GM18498 (cell line): ENCODE results near the gene UMODL1.

Experiments used
- ATAC-seq: cut with Tn5 transposase; IDR thresholded peaks from one replicate; pipeline ENCODE4 v1.9.1; 2021; ENCODE audit warnings: mild to moderate bottlenecking, moderate library complexity; ENCODE audit not compliant: unreplicated experiment

Gene UMODL1

DNA sequence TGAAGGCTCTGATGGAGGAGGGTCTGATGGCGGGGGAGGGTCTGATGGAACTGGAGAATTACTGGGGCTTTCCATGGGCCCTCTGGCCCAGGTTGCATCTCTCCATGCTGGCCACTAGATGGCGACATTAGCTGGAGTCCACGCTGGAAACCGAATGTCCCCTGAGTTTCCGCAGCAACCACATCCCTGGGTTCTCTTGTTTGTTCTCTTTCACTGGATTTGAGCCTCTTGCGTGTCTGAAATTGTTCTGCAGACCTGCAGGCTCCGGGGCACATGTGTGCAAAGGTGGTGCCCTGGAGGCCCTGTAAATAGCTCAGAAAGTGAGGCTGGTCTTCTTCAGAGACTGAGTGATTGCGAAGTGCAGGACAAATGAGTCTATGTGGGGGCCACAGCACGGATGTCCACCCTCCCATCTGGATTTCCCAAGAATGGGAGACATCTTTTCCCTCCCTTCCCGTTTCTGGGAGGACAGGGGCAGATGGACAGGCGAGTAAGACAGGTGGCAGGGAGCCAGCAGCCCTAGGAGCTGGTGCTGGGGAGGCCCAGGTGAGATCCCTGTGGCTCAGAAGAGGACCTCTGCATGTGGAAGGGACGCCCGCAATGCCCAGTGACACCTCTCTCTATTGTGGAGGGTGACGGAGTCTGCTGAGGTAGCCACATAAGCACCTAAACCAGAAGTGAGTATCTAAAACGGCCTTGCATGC lies 74.6 kb downstream of the UMODL1 start:
- no peak for ATAC-seq

DNA sequence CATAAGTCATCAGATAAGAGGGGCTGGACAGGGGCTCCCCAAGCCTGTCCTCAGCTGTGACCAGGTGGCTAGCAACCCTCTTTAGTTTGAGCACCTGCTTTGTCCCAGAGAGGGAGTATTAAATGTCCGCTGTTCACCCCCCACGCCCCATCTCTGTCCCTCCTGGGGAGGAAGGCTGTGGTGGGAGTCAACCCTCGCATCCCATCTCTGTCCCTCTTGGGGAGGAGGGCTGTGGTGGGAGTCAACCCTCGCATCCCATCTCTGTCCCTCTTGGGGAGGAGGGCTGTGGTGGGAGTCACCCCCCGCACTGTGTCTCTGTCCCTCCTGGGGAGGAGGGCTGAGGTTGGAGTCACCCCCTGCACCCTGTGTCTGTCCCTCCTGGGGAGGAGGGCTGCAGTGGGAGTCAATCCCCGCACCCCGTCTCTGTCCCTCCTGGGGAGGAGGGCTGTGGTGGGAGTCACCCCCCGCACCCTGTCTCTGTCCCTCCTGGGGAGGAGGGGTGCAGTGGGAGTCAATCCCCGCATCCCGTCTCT lies 75.2 kb downstream of the UMODL1 start:
- no peak for ATAC-seq

DNA sequence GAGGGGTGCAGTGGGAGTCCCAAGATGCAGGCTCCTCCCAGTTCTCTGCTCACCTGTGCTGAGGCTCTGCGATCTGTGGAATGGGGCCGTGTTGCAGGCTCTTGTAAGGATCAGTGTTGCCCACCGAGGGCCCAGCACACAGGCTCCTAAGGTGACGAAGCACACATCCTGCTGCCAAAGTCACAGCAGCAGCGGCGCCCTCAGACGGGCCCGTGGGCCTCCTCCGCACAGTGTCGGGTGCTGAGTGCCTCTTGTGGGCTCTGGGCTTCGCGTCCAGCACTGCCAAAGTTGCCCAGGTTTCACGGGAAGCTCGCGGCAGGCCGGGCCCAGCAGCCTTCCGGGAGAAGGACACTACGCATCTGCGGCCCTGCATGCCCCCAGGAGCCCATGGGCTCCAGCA lies 75.7 kb downstream of the UMODL1 start:
- ATAC-seq: no peak

DNA sequence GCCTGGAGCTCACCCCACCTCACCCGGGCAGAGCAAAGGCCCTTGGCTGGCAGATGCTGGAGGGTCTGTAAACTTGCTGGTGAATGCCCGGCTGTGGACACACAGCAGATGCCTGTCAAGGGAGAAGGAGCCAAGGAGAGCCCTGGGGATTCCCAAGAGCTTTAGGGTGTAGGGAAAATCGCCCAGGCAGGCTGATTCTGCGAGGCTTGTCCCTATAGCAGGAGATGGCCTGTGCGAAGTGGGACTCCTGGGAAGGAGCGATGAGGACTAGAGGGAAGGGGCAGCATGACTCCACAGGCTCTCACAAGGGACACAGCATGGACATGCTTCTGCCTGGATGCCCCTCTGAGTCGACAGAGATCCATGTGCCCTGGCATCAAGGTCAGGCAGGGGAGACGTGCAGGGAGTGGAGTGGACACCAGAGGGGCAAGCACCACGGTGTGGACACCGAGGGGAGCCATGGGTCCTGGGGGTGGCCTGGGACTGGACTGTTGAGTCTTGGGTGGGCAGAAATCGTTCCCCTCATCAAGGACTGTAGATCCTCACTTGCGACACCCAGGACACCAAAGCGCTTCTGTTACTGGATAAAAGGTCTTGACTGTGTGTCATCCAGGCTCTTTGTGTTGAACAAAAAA lies 76.4 kb downstream of the UMODL1 start:
- no peak for ATAC-seq

- ATAC-seq: no peak
Measured at GRCh38 chr21:42148097-42148496, 77.0 kb downstream of the UMODL1 start.

- ATAC-seq: no peak
Measured at GRCh38 chr21:42148584-42148983, 77.5 kb downstream of the UMODL1 start.

- ATAC-seq: no peak
Measured at GRCh38 chr21:42149656-42150473, 78.7 kb downstream of the UMODL1 start.

DNA sequence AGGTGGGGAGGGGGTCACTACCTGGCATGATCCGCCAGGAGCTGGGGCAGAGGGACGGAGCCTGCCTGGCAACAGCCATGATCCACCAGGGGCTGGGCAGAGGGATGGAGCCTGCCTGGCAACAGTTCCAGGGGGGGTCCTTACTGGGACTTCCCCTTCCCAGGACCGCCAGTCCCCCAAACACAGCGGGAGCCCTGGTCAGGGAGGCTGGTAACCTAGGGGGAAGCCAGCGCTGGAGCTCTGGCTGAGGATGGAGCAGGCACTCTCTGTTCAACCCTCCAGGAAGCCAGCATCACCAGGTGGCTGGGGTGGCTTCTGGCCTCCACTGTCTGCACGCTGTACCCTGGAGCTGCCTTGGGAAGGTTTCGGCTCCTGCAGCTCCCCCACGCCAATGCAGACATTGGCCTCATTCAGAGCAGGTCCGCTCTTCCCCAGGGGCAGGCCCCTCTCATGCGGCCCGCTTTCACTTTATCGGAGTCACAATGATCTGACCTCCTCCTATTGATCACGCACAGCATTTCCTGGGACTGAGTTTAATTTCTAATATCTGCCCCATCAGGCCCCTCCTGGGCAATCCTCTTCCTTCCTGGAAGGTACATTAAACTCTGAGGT lies 79.5 kb downstream of the UMODL1 start:
- ATAC-seq: no peak

GRCh38 chr21:42151148-42151947 lies 80.2 kb downstream of the UMODL1 start:
- ATAC-seq: no peak

DNA sequence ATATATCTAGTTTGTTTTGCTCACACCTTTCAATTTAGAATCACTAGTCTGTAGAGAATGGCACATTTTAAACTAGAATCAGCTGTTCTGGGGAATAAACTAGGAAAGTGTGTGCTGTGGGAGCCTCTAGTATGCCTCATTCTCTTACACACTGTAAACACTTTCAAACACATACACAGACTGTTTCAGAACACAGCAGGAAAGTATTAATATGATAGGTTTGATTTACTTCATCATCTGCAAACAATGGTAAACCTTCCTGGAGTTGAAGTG lies 80.8 kb downstream of the UMODL1 start:
- ATAC-seq: no peak

DNA sequence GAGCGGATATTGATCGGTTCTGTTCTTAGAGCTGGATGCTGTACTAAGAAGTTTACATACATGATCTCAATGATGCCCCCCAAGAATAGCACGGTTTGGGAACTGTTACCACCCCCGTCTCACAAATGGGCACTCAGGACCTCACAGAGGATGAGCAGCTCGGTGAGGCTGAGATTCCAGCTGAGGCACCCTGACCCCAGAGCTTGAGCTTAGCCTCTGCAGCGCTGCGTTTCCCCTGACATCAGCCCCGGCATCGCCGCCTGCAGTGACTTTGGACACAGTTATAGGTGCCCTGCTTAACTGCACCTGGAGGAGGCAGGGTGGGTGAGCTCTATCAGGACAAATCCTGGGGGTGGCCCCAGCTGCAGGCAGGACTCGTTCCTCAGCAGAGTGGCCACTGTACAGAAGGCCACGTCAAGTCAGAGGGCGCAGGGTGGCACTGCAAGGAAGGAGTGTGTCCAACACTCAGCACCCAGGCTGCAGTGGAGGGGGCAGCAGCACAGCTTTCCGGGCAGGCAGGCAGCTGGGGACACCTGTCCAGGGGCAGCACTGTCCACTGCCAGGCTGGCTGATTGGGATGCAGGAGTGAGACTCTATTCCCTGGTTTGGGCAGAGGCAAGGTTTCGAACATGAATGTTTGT lies 82.0 kb downstream of the UMODL1 start:
- ATAC-seq: no peak

- ATAC-seq: no peak
Measured at GRCh38 chr21:42153746-42154145, 82.6 kb downstream of the UMODL1 start.

DNA sequence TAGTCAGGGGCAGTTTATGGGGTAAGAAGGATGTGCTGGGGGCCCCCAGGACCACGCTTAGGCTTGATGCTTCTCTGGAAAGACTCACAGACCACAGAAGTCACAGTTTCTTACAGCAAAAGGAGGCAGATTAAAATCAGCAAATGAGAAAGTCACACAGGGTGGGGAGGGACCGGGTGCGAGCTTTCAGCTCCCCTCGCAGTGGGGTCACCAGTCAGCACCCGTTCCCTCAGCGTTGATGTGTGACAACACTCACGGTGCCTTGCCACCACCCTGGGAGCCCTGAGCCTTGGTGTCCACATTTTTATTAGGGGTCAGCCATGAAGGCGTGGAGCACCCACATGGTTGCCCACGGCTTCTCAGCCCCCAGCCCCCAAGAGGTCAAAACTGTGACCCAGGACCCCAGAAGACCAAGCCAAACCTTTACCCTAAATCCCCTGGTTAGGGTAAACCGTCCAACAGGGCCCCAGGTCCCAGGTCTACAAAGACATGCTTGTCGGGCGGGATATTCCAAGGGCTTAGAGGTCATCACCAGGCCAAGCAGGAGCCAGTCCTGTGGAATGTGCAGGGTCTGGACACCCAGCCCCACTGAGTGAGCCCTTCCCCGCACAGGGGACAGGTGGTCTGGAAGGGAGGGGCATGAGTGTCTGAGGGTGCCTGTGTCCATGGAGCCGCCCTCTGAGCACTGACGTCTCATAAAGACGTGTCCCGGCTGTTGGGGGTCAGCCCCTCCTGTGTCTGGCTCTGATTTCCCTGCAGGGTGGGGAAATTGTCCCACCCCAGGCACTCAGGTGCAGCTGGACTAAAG lies 83.3 kb downstream of the UMODL1 start:
- ATAC-seq: no peak

GRCh38 chr21:42155045-42155855 lies 84.1 kb downstream of the UMODL1 start:
- no peak for ATAC-seq

DNA sequence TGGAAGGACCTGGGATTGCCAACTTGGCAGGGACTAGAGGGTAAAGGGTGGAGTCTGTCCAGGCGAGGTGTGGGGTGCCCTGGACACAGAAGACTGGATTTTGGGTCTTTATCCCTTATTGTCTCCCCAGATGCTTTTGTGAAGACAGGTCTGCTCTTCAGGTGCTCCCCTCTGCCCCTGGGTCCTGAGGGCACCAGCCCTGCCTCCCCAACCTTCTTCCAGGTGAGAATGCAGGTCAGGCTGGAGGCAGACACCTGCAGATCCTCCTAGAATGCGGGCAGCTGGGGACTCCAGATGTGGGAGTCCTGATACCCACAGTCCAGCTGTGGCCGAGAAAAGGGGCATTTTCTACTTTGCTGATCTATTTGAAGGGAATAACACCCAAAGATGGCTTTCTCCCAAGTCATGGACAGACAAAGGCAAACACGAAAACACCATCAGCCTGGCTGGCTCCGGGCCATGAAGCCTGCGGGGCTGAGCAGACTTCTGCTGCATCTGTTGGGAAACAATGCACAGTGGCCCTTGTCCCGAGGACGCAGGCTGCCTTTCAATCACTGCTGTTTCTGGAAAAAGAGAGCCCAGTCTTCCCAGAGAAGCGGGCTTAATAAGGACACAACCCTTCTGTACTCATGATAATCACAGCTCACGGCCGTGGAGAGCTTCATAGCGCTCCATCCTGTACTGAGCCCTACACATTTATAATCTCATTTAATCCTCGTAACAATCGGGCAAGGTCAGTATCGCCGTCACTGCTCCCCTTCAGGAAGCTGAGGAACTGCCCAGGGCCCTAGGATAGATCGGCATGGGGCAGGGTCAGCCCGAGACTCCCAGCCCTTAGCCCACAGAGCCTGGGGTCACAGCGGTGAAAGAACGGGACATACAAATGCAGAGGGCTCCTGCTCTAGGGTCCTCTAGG lies 85.8 kb downstream of the UMODL1 start:
- no peak for ATAC-seq

DNA sequence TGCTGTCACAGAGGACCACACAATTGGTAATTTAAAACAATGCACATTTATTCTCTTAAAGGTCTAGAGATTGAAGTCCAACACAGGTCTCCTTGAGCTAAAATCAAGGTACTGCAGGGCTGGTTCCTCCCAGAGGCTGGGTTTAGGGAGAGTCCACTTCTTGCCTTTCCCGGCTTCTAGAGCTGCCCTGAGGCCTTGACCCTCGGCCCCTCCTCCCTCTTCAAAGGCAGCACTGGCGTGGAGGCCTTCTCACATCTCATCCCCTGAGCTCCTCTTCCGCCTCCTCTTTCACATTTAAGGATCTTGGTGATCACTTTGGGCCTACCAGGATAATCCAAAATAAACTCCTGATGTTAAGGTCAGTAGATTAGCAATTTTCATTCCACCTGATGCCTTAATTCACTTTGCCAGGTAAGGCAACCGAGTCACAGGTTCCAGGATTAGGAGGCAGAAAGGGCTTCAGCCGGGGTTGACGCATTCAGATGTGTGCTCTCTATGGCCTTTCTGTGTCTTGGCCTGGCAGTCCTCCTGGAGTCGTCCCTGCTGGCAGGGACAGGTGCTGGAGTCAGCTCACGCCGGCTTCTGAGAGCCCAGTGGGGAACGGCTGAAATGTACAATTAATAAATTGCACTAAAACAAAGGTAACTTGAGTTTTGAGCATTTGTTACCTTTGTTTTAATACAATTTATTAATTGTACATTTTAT lies 86.6 kb downstream of the UMODL1 start:
- ATAC-seq: no peak

GRCh38 chr21:42158846-42159245 lies 87.7 kb downstream of the UMODL1 start:
- ATAC-seq: no peak
